ENCODE results near the gene DIDO1.

GRCh38 chr20:62947532-62948300 is 21.4 kb upstream of the DIDO1 start:
- no peak for TF ChIP-seq CTCF (IDR thresholded peaks at IDR 0.05)
- TF ChIP-seq POLR2A (IDR thresholded peaks at IDR 0.05): no peak
